HCT116 (cell line): ENCODE data around the gene RPUSD2. TPM values are rescaled to one million over a fixed set of nuclear protein-coding genes. Genes with fewer than 3 reads are reported as not detected.

Experiments used
- ATAC-seq: fragments of 200-7000 bp; cut with Tn5 transposase; 2 replicates; pipeline ENCODE4 v1.9.1; 2020; ENCODE audit warnings: mild to moderate bottlenecking, moderate library complexity
- BruUV-seq: library from RNA; stranded (reverse); fragments of 400-500 nt; replicated peaks from 2 replicates; lab custom pipeline; 2021; lab: Mats Ljungman, UMichigan
- CTCF ChIA-PET: fragments of 300-600 bp; sonication (Branson Sonifier 250); formaldehyde crosslinking; loops from one replicate; lab custom pipeline; 2021; ENCODE audit warnings: antibody characterized with exemption; lab: Charles Lee
- POLR2A ChIA-PET: fragments of 300-600, 350-600 bp; sonication (Branson Sonifier 250); formaldehyde crosslinking; loops from one replicate; lab custom pipeline; 2021; ENCODE audit warnings: antibody characterized with exemption; lab: Charles Lee
- RAD21 ChIA-PET, 2 experiments: fragments of 300-600 bp; sonication (Branson Sonifier 250); formaldehyde crosslinking; loops; one replicate each; lab custom pipeline; 2023; ENCODE audit warnings: low total read pairs in 2 of 2; ENCODE audit not compliant: uncharacterized antibody in 2 of 2, unreplicated experiment in 2 of 2, low non-redundant PET in 1 of 2; lab: Charles Lee
- DNase-seq: peaks from one replicate; pipeline ENCODE4 v3.0.0-alpha.2; 2010; ENCODE audit warnings: low read depth, low spot score
- H2AFZ ChIP-seq: fragments of 200-600 bp; shearing (Covaris generic), sonication (generic); 2 replicates; pipeline ENCODE4 v1.6.1; 2017; ENCODE audit warnings: low read depth, mixed run types, mixed read lengths, antibody characterized with exemption, low read length; ENCODE audit not compliant: poor library complexity, severe bottlenecking
- H3K27ac ChIP-seq: 2 replicates; pipeline ENCODE4 v1.5.1; 2012; ENCODE audit warnings: low read depth, low read length
- H3K27me3 ChIP-seq: fragments of 200-600 bp; sonication (generic); 2 replicates; pipeline ENCODE4 v1.6.1; 2016; ENCODE audit warnings: mixed run types, low read length, mixed read lengths; ENCODE audit not compliant: insufficient read depth
- H3K36me3 ChIP-seq, 2 experiments: fragments of 200-500 bp in 1 of 2; fragments of 200-600 bp in 1 of 2; sonication (Bioruptor generic) in 1 of 2; sonication (generic) in 1 of 2; 2 replicates each; pipeline versions ENCODE4 v1.5.1 to v1.6.1; 2014 to 2016; ENCODE audit warnings: low read length in 2 of 2, inconsistent platforms in 1 of 2, mixed read lengths in 1 of 2, mixed run types in 1 of 2; ENCODE audit not compliant: insufficient read depth in 2 of 2, control insufficient read depth in 1 of 2
- H3K4me1 ChIP-seq, 2 experiments: fragments of 200-600 bp in 1 of 2; sonication (generic) in 1 of 2; 2 replicates each; pipeline versions ENCODE4 v1.5.1 to v1.6.1; 2012 to 2017; ENCODE audit warnings: low read length in 2 of 2, inconsistent platforms in 1 of 2, mild to moderate bottlenecking in 1 of 2, mixed read lengths in 1 of 2, mixed run types in 1 of 2, moderate library complexity in 1 of 2; ENCODE audit not compliant: insufficient read depth in 2 of 2, control insufficient read depth in 1 of 2
- H3K4me2 ChIP-seq: fragments of 200-600 bp; sonication (generic); 2 replicates; pipeline ENCODE4 v1.6.1; 2017; ENCODE audit warnings: mixed run types, low read length, mixed read lengths
- H3K4me3 ChIP-seq, 2 experiments: fragments of 200-600 bp in 1 of 2; sonication (generic) in 1 of 2; replicated peaks in 1 of 2; 2 replicates each; pipeline ENCODE4 v1.5.1; 2011 to 2016; ENCODE audit warnings: low read length in 2 of 2, control low read depth in 1 of 2, low read depth in 1 of 2, mild to moderate bottlenecking in 1 of 2, mixed read lengths in 1 of 2, mixed run types in 1 of 2
- H3K79me2 ChIP-seq: fragments of 200-600 bp; sonication (generic); 2 replicates; pipeline ENCODE4 v1.6.1; 2017; ENCODE audit warnings: mild to moderate bottlenecking, mixed run types, low read length, moderate library complexity, mixed read lengths; ENCODE audit not compliant: insufficient read depth
- H3K9ac ChIP-seq: fragments of 200-600 bp; sonication (generic); 2 replicates; pipeline ENCODE4 v1.6.1; 2016; ENCODE audit warnings: low read length, mixed read lengths
- H3K9me2 ChIP-seq: fragments of 200-600 bp; sonication (generic), shearing (Covaris generic); 2 replicates; pipeline ENCODE4 v1.6.1; 2017; ENCODE audit warnings: mixed run types, mild to moderate bottlenecking, moderate library complexity; ENCODE audit not compliant: insufficient read depth
- H3K9me3 ChIP-seq, 2 experiments: fragments of 200-500 bp in 1 of 2; fragments of 200-600 bp in 1 of 2; sonication (Bioruptor generic) in 1 of 2; sonication (generic) in 1 of 2; 2 replicates each; pipeline ENCODE4 v1.6.1; 2014 to 2017; ENCODE audit warnings: low read length in 2 of 2, mixed read lengths in 2 of 2, inconsistent platforms in 1 of 2, low read depth in 1 of 2, mild to moderate bottlenecking in 1 of 2, mixed run types in 1 of 2, moderate library complexity in 1 of 2; ENCODE audit not compliant: control insufficient read depth in 1 of 2, insufficient read depth in 1 of 2
- H4K20me1 ChIP-seq: fragments of 200-600 bp; sonication (generic), shearing (Covaris generic); 2 replicates; pipeline ENCODE4 v1.6.1; 2017; ENCODE audit warnings: mixed run types, mild to moderate bottlenecking, moderate library complexity; ENCODE audit not compliant: insufficient read depth
- CTCF ChIP-seq, 3 experiments: fragments of 200-600 bp in 1 of 3; sonication (generic) in 1 of 3; IDR thresholded peaks in 2 of 3; conservative IDR thresholded peaks in 1 of 3; 2 replicates each; pipeline ENCODE4 v1.5.1; 2012 to 2017; ENCODE audit warnings: low read depth in 2 of 3, low read length in 2 of 3, antibody characterized with exemption in 1 of 3, borderline replicate concordance in 1 of 3, control low read depth in 1 of 3, mild to moderate bottlenecking in 1 of 3, mixed read lengths in 1 of 3, mixed run types in 1 of 3, moderate library complexity in 1 of 3; ENCODE audit not compliant: insufficient read depth in 1 of 3
- EGR1 ChIP-seq: IDR thresholded peaks from 2 replicates; pipeline ENCODE4 v1.6.1; 2012; ENCODE audit warnings: low read depth
- ELF1 ChIP-seq: IDR thresholded peaks from 2 replicates; pipeline ENCODE4 v1.6.1; 2012; ENCODE audit warnings: low read depth, borderline replicate concordance
- EZH2 ChIP-seq: fragments of 200-600 bp; sonication (generic); IDR thresholded peaks from 2 replicates; pipeline ENCODE4 v1.6.1; 2017; ENCODE audit warnings: antibody characterized with exemption, mixed run types
- FOSL1 ChIP-seq: IDR thresholded peaks from 2 replicates; pipeline ENCODE4 v1.6.1; 2012; ENCODE audit warnings: low read depth
- MAX ChIP-seq: IDR thresholded peaks from 2 replicates; pipeline ENCODE4 v1.6.1; 2012
- POLR2AphosphoS5 ChIP-seq: IDR thresholded peaks from 2 replicates; pipeline ENCODE4 v1.6.1; 2011; ENCODE audit warnings: mild to moderate bottlenecking, low read depth, low read length, moderate library complexity
- REST ChIP-seq: IDR thresholded peaks from 2 replicates; pipeline ENCODE4 v1.6.1; 2012; ENCODE audit warnings: low read depth
- SP1 ChIP-seq: IDR thresholded peaks from 2 replicates; pipeline ENCODE4 v1.6.1; 2012; ENCODE audit warnings: low read depth
- SRF ChIP-seq: IDR thresholded peaks from 2 replicates; pipeline ENCODE4 v1.6.1; 2012; ENCODE audit warnings: low read depth
- TCF7L2 ChIP-seq: IDR thresholded peaks from 2 replicates; pipeline ENCODE4 v1.7.0; 2011; ENCODE audit warnings: borderline replicate concordance, inconsistent platforms; ENCODE audit not compliant: insufficient read depth, insufficient read length; ENCODE audit errors: extremely low read depth
- ZBTB33 ChIP-seq: IDR thresholded peaks from 2 replicates; pipeline ENCODE4 v1.6.1; 2011; ENCODE audit warnings: mild to moderate bottlenecking, low read length, moderate library complexity; ENCODE audit not compliant: insufficient replicate concordance; ENCODE audit errors: extremely low read depth
- intact Hi-C: fragments of 100-400 bp; cut with micrococcal nuclease; formaldehyde crosslinking; loops from 2 replicates; pipeline ENCODE4 v1.10.0; 2022
- total RNA-seq: library from RNA; stranded (reverse); gene quantifications from one replicate; pipeline ENCODE4 v1.2.1, GENCODE V29; 2021; ENCODE audit not compliant: unreplicated experiment

The RPUSD2 gene
- total RNA-seq, 1 experiment from 2014 or later: 22.5 TPM

- ChIA-PET RAD21 (no interaction called here), CTCF (no interaction called here), POLR2A (no interaction called here)
- Histone ChIP-seq H3K27me3 (no peaks in the 10 kb centered on the region), H3K4me1 (no peaks in the 10 kb centered on the region), H3K79me2 (no peaks in the 10 kb centered on the region), H3K9ac (no peak overlapping the region), H4K20me1 (no peaks in the 10 kb centered on the region), H3K36me3 (no peaks in the 10 kb centered on the region), H3K9me3 (no peaks in the 10 kb centered on the region), H3K4me2 (no peak overlapping the region), H2AFZ (no peak overlapping the region), H3K27ac (no peak overlapping the region), H3K4me3 (no peak overlapping the region), H3K9me2 (no peaks in the 10 kb centered on the region)
- TF ChIP-seq REST: no peak
- no peak for TF ChIP-seq FOSL1
- no peak for TF ChIP-seq TCF7L2
- TF ChIP-seq EZH2: no peak
- DNase-seq: no peak
- BruUV-seq: no TSS peak
- ATAC-seq: no peak
- intact Hi-C loops: no loop called here
Measured at GRCh38 chr15:40536501-40536900, 32.6 kb upstream of the RPUSD2 start.

GRCh38 chr15:40538976-40539375, 30.1 kb upstream of the RPUSD2 start:
- intact Hi-C loops: no loop called here
- Histone ChIP-seq H3K79me2 (no peaks in the 10 kb centered on the region), H3K4me3 (no peak overlapping the region), H3K9me3 (no peaks in the 10 kb centered on the region), H3K9me2 (no peaks in the 10 kb centered on the region), H3K4me1 (no peaks in the 10 kb centered on the region), H2AFZ (no peak overlapping the region), H3K4me2 (no peak overlapping the region), H4K20me1 (no peaks in the 10 kb centered on the region), H3K36me3 (no peaks in the 10 kb centered on the region), H3K9ac (no peak overlapping the region), H3K27ac (no peak overlapping the region), H3K27me3 (no peaks in the 10 kb centered on the region)
- no TSS peak for BruUV-seq
- POLR2A ChIA-PET: no interaction called here
- no peak for ATAC-seq
- CTCF ChIA-PET: no interaction called here
- no peak for DNase-seq
- RAD21 ChIA-PET: no interaction called here
- TF ChIP-seq TCF7L2: no peak
- no peak for TF ChIP-seq SRF
- no peak for TF ChIP-seq SP1
- TF ChIP-seq EZH2: no peak
- no peak for TF ChIP-seq CTCF (IDR thresholded peaks at IDR 0.05 in 2 of 3, conservative IDR thresholded peaks at IDR 0.05 in 1 of 3; ENCODE audit: borderline replicate concordance in 1 of 3, insufficient read depth in 1 of 3, low read depth in 2 of 3, low read length in 2 of 3)
- no peak for TF ChIP-seq POLR2AphosphoS5
- TF ChIP-seq ELF1: no peak
- no peak for TF ChIP-seq MAX
- TF ChIP-seq ZBTB33: no peak
- TF ChIP-seq EGR1: no peak
